Ovary (tissue), 3 donors: Measurements from ENCODE around the gene ATP9A.

Experiments used
- EP300 ChIP-seq: sonication (generic); formaldehyde crosslinking; IDR thresholded peaks from one replicate; pipeline ENCODE4 v1.6.1; 2017; ENCODE audit warnings: antibody characterized with exemption
- POLR2A ChIP-seq: fragments of 450-650 bp; IDR thresholded peaks from one replicate; pipeline ENCODE4 v1.6.1; 2017; ENCODE audit warnings: antibody characterized with exemption, mild to moderate bottlenecking, moderate library complexity
- TF ChIP-seq, protein P1 (sequence below), 3 donors: fragments of 450-650 bp in 2 of 3; fragments of 200-600 bp in 1 of 3; IDR thresholded peaks; one replicate each; pipeline versions ENCODE4 v1.5.1 to v1.8.0; 2016 to 2022; ENCODE audit warnings: antibody characterized with exemption in 3 of 3, mild to moderate bottlenecking in 1 of 3
- donor health status: DM: no; HTN: no; CAD: no.

DNA sequence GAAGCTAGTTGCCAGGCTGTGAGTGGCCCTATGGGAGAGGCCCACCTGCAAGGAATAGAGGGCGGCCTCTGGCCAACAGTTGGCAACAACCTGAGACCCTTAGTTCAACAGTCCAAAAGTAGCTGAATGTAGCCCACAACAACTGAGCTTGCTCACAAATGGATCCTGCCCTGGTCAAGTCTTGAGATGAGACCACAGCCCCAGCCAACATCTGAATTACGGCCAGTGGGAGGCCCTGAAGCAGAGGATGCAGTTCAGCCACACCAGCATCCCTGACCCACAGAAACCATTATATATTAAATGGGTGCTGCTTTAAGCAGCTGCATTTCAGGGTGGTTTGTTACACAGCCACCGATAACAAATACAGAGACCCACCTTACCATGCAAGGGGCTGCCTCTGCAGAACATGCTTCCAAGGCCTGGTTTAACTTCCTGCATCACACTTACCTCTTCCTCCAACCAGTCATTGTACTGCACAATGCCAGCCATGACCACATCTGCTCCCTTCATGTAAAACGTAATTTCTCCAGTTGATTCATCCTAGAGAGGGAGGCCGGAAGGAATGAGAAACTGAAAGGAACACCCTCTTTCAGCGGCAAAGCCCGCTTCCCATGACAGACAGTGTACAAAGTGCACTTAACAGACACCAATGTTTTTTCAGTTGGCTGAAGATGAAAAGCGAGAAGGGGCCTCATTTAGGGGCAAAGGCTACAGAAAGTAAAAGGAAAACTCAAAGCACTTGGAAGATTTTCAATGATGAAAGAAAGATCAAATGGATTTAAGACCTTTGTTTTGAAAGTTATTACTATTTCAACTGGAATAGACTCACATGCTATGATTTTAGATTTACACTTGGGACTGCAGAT is 139.4 kb downstream of the ATP9A start:
- TF ChIP-seq, protein P1, sequence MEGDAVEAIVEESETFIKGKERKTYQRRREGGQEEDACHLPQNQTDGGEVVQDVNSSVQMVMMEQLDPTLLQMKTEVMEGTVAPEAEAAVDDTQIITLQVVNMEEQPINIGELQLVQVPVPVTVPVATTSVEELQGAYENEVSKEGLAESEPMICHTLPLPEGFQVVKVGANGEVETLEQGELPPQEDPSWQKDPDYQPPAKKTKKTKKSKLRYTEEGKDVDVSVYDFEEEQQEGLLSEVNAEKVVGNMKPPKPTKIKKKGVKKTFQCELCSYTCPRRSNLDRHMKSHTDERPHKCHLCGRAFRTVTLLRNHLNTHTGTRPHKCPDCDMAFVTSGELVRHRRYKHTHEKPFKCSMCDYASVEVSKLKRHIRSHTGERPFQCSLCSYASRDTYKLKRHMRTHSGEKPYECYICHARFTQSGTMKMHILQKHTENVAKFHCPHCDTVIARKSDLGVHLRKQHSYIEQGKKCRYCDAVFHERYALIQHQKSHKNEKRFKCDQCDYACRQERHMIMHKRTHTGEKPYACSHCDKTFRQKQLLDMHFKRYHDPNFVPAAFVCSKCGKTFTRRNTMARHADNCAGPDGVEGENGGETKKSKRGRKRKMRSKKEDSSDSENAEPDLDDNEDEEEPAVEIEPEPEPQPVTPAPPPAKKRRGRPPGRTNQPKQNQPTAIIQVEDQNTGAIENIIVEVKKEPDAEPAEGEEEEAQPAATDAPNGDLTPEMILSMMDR (IDR thresholded peaks at IDR 0.05), result no peak
- TF ChIP-seq POLR2A (no peak), EP300 (no peak)
